Stimulated activated CD4-positive, alpha-beta T cell treated with anti-CD3 and anti-CD28 coated beads, TNF-alpha, amount 100 ng/mL, for 1 hour (primary cell): ENCODE data around the gene PLXNA2.

Experiments used
- DNase-seq, 3 donors: peaks; one replicate each; pipeline ENCODE4 v3.0.0-alpha.2; 2020; ENCODE audit warnings: low read depth in 3 of 3, low spot score in 1 of 3

Gene PLXNA2

DNA sequence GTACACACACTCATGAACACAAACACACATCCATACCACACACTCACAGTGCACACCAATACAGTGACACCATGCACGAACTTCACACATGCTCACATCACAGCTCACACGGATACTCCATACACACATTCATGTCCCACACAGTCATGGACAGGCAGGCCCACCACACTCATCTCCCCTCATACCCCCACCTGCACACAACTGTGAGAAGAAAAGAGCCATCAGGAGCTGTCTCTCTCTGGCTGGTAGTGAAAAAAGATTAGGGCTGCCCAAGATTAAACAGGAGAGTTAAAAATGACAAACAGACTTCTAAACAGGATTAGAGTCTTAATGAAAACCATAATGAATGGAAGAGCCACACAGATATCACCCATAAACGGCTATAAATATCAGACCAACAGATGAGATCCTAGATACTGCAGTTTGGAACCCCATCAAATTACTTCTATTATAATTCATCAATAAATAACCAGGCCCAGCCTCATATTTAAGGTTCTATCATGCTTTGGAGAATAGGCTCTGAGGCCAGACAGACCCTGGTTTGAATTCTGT lies 122.3 kb downstream of the PLXNA2 start:
- no peak for DNase-seq

DNA sequence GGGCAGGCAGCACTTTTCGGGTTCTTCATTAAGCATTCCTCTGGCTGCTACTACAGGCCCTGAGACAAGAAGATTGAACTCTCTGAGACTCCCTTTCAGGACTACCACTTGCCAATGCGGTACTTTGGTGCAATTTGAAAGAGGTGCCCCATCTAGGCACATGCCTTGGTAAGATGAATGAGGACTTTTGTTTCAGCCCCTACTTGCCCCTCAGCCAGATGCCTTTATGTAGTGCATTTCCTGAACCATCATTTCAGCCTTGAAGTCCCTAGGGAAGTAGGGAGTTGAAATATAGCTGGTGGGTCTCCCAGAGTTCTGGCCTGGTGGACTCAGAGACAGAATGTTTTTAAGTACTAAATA lies 123.8 kb downstream of the PLXNA2 start:
- no peak for DNase-seq

DNA sequence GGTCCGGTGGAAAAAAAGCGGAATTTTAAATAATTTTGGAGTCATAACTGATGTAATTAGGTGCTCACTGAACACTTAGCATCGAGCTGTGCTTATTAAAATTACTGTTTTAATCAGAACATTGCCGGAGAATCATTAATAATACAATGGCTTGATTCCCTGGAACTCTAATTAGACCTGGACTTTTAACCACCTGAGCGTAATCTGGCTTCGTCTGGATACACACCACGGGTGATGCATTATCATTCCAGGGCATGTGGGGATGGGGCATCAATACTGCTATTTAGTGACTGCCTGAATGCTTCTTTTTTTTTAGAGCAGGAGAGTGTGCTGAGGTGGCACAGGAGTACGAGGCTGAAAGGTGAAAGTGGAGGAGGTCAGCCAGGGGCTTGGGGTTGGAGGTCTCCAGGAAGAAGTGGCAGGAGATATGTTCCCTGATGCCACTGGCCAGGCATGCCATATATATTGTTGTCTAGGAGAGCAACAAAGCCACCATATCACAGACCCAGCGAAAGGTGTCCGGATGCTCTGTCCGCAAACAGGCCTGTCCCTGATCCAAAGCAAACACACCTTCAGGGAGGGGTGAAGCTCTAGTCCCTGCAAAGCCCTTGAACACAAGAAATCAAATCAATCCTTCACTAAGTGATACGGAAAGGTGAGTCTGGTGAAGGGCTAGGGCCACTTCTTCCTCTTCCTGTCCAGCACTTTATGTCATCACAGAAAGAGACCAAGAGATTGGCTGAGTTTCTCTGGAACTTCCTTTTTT lies 125.2 kb downstream of the PLXNA2 start:
- no peak for DNase-seq

DNA sequence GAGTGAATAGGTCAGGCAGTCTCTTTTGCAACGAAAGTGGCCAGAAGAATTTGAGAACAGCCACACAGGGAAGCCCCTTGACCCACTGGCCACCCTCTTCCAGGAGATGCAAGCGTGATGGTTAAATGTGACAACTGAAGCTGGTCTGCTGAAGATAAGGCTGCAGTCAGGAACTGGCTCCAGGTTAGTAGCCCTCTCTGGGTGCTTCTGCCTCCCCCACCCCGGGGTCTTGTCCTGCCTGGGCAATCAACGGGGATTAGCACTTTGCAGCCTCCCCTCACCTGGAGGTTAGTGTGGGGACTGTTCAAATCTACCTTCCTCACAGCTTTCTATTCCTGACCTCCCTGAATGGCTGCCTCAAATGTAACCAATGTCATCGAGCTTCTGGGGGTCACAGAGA lies 125.9 kb downstream of the PLXNA2 start:
- DNase-seq: no peak

DNA sequence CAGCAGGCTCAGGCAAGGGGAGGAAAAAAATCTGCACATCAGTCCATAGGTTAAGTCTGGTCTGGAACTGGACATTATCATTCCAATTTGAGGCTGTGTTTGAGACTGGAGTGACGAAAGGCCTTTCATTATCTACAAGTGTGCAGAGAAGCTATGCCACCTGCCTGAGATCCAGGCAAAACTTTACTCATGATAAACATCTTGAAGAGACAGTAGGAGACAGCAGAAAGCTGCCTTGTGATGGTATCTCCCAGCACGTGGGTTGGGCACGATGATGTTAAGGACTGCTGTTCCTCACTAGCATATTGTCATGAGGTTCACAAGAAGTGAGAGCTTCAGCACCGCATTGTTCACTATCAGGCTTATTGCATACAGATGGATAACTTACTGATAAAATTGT lies 126.4 kb downstream of the PLXNA2 start:
- DNase-seq: no peak

DNA sequence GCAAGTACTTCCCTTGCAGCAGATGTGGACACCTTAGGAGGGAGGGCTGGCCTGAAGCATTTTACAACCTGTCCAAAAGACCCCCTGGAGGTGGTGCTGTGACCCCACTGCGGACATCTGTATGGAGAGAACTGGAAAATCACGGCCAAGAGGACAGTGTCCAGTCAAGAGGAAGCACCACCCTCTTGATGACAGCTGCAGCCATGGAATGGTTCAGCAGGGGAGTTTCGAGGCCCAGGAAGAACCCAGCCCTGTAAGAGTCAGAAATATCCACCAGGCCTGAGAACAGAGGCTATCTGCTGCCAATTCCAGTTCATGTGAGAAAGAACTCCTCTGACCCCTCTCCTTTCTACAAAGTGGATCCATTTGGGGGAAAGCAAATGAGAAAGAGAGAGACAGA lies 126.8 kb downstream of the PLXNA2 start:
- no peak for DNase-seq

DNA sequence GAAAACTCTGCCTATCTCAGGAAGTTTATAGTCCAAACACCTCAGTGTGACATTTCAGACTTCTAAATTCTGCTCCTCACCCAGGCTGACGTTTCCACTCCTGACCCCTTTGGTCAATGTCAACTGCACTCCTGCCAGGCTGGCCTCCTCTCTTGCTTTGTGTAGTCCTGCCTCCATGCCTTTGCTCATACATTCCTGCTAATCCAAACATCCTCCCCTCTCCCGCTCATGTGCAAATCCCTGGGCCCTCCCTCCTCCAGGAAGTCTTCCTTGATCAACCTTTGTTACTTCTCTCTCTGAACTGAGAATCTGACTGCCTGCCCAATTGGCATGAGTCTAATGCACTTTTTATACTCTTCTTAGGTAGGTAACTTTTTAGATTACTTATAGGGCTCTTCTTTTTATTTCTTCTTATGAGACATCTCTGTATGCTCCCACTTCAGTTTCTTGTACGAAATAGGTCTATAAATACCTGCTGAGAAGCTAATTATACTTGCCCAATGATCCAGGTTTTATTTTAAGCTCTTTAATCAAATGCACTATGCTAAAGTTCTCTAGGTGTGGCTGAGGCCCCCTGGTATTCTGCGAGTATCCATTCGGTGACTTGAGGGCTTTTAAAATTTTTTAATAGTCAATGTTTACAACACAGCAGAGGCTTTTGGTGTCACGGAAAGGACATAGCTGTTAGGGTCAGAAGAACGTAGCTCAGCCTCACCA lies 128.1 kb downstream of the PLXNA2 start:
- no peak for DNase-seq

DNA sequence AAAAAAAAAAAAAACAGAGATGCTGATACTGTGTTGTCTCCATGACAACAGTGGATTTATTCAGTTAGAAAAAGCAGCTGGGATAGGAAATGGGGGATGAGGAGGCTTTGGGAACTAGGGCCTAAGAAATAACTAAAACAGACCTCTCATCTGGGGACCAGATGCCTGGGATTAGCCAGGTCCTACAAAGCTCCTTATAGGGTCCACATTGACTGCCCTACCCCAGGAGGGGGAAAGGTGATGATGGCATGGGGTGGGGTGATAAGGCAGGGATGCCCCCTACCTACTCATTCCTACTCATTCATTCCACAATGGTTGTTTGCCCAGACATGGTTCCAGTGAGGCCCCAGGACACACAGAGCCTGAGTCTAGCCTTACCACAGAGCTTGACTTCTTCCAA lies 131.2 kb downstream of the PLXNA2 start:
- no peak for DNase-seq

DNA sequence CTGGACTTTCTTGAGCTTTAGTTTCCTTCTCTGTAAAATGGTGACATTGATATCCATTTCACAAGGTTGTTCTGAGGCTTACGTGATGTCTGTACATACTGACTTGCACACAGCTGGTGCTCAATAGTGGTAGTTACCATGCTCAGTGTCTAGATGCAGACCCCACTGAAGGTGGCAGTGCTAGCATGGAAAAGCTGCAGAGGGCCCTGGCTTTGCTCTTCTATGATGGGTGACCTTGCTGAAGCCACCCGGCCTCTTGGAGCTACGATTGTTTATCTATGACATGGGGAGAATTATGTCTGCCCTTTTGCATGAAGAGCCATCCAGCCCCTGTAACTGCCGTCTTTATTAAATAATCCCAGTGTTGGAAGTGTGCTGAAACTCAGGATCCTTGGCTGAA lies 131.8 kb downstream of the PLXNA2 start:
- DNase-seq: no peak

DNA sequence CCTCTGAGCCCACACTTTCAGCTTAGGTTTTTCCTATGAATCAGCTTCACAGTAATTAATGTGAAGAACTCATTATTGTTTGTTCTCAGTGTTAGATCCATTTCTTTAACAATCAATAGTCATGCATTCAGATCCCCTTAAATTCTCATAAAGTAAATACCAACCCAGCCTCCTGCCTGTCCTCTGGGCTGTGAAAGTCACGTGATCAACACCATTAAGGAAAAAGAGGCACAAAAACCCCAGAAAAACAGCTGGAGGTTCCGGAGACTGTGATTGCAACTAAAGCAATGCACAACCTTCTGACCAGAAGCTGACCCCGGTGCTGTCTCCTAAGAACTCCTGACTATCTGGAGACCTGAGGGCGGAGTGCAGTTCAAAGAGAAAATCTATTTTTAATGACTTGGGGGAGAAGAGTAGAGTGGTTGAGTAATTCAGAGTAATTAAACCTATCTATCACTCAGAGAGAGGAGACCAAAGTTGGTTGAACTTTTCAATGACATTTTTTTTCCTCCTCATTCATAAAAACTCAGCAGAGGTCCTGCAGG lies 132.5 kb downstream of the PLXNA2 start:
- DNase-seq: no peak

DNA sequence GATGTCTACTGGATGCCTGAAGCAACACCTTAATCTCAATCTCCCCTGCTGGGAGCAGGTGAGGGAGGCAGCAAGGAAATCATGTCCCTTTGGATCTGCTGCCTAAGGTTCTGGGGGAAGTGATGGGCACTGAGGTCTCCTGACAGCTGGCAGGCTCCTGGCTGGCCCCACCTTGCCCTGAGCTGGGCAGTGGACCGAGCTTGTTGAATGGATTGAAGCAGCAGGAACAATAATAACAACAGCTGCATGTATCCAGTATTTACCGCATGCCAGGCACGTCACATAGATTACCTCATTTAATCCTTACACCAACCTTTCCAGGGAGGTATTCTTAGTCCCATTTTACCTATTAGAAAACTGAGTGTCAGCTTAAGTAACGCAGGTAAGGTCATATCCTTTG lies 133.9 kb downstream of the PLXNA2 start:
- DNase-seq: no peak

DNA sequence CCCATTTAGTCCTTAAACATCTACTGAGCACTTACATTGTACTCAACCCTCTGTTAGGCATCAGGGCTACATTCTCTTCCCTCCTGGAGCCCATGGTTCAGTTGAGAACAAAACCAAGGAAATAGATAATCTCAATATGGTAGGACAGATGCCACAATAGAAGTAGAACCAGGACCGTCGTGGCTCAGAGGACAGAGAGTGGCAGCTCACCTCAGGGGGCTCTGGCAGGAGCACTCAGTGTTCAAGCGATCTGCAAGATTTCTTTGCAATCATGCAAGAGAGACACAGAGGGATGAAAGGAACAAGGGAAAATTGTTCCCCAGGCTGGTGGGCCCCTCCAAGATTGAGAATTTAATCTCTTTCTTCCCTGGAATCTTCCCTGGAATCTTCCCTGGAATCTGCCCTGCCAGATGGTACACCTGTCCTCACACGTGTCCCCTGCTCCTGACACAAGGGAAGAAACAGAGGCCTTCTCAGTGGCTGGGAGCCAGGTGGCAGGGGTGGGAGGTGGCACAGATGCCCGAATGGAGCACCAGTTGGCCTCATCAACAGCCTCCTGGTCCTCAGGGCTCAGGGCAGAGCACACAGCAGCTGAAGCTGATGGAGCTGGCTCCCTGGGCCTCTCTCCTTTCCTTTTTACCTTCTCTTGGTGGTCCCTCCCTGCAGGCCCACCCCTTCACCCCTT lies 135.4 kb downstream of the PLXNA2 start:
- no peak for DNase-seq

DNA sequence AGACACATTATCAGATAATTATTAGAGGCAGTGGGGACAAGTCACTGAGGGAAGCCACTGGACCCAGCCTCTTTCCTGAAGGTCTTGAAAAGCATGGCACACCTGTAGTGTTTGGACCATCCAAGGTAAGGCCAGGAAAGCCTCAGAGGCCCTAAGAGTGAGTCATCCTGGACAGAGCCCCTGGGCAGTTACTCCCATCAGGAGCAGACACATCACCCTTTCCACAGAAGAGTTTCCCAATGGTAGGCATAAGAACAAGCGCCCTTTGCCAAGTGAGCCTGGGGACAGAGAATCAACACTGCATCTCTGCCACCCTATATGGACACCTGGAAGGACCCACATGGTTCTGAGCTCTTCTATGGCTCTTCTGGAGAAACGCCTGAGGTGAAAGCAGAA lies 136.0 kb downstream of the PLXNA2 start:
- DNase-seq: no peak

DNA sequence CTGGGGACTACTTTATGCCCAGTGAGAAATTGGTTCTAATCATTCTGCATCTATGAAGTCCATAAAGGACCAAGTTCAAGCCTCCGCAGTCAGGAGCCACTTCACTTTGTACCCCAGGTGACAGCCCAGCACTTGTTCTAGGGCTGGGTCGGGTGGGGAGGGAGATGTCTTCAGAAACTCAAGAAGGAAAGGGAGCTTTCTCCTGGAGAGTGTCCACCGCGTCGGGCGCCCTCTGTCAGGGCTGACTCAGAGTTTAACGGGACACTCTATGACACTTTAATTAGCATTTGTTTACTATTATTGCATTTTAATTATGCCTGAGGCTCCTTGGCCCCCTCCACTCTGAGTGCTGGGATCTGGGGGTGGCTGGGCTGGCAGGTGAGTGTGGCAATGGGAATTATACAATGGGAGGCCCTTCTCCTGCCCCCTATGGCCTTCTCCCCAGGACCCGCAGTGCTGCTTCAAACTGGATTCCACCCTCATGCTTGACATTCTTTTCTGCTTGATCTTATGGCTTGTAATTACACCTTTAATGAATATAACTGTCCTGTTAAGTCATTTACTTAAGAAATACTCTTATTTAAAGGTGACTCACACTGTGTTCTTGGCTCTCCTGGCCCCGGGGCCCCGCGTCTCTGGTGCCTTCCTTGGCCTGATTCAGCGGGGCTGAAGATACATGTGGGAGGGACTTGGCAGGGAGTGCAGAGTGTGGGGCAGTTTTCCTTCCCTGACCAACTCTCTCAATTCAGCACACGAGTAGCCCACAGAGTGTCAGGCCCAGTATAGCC lies 136.6 kb downstream of the PLXNA2 start:
- no peak for DNase-seq

DNA sequence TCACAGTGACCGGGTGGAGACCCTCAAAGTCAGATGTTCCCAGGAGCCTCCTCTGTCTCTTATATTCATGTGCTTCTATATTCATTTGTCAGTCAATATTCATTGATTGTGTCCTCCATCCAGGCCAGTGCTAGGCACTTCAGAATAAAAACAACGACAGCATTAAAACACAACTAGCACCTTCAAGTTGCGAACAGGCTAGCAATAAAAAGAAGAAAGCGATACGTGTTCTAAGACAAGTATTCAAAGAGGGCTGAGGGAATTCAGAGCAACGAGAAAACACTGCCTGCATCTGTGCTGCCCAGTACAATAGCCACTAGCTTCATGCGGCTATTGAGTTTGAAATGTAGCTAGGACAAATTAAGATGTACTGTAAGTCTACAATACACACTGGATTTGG lies 138.0 kb downstream of the PLXNA2 start:
- no peak for DNase-seq

DNA sequence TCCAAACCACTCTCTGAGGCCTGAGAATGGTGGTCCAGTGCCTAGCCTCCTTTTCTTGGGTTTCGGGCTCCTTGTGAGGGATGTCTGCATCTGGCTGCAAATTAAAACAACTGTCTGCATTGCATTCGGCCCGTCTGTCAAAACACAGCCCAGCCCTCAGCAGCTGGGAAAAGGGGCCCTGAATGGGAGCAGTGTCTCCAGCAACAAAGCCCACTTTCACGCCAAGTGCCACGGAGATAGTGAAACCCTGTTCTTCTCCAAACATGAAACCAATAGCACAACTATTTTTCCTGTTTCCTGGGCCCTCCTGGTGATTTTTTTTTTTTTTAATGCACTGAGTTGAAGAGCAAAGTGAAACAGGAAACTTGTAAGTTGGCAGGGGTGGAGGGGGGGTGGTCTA lies 138.4 kb downstream of the PLXNA2 start:
- DNase-seq: no peak

DNA sequence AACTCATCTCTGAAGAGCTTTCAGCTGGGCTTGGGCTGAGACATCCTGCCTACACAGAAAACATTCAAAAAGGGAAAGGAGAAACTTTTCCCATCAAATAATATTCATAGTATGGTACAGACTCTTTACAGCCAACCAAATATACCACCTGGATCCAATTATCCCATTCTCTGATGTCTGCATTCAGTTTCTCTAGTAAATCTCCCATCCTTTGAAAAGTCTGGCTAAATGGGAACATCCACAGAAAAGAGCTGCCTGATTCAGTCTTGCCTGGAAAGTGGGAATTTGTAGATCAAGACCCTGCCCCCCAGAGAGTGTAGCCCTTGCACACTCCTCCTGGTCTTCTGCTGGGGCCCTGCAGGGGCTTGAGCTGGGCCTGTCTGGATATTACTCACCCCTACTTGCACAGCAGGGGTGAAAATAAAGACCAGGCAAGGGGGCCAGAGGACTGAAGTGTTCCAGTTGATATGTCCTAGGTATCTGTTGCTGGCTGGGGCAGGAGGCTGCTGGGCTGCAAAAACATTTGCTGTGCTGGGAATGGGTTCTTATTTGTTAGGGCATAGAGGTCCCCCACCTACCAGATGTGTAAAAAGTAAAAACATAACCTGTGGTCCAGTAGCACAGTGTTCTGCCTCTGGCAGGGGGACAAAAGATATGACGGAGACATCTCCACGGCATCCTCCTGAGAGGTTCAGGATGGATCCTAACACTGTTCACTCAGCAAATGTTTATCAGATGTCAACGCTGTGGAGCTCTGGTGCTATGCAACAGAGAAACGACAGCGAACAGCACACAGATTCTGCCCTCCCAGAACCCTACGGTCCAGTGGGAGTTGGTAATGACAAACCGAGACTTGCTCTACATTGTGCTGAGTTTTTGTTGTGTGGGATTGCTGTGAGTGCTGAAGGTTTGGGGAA lies 140.3 kb downstream of the PLXNA2 start:
- no peak for DNase-seq

DNA sequence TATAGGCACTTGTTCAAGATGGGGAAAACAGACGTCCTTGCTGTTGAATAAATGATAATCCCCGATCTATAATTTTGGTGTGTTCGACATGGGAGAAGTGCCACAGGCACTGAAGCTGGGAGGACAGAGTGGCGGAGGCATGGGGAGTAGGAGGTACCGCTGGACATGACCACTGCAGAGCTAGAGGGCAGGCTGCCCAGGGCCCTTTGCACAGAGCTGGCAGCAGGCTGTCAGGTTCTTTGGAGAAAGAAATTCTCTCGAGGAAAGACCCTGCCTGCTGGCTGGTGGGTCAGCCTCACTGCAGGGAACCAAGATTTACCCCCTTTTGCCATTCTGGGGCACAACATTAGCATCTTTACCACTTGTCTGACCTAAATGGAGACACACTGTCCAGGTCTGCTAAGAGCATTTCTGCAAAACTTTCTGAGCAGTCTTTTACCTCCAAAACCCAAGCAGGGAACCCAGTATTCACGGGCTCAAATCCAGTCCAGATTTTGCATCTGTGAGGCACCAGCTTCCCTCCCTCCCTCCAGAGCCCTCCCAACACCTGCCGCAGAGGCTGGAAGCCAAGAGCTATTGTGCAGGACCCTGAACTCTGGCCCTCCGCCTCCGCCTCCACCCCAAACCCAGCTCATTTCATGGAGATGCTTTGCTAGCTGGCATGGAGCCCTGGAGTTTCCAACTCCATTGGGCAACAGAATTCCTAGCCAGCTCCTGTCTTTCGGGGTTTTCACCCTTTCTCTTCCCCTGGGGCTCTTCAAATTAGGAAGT lies 142.3 kb downstream of the PLXNA2 start:
- DNase-seq: no peak

DNA sequence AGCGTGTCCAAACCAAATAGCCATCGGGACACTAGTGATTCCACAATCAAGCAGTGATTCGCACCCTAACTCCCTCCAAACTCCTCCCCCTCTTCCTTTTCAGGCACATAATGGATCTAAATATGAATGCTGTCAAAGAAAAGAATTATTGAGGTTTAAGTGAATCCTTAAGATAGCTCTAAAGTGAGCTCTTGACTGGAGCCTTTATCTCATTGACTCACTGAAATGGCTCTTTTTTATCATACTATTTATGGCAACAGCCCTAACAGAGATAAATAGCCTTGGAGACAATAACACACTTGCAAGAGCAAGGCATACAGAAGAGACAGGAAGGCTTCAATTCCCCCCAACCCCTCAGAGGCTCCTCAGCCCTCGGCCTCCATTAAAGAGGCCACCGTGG lies 143.3 kb downstream of the PLXNA2 start:
- DNase-seq: no peak
